Measurements from ENCODE around the gene TRIM16.
"Not testable (repeated sequence)": the region's sequence is repeated elsewhere in the genome, so short reads cannot be mapped to it uniquely, and the experiment has no call there.

- not testable (repeated sequence) for TF ChIP-seq CTCF, POLR2A, POLR2AphosphoS5 (IDR thresholded peaks at IDR 0.05)
Observed at GRCh38 chr17:15615850-15616249, 68.3 kb downstream of the TRIM16 start.
